ENCODE results near the gene RAB6B. TPM values are rescaled to one million over a fixed set of nuclear protein-coding genes. Genes with fewer than 3 reads are reported as not detected.

Gene RAB6B
- total RNA-seq, 1 donor: 0.27 TPM

DNA sequence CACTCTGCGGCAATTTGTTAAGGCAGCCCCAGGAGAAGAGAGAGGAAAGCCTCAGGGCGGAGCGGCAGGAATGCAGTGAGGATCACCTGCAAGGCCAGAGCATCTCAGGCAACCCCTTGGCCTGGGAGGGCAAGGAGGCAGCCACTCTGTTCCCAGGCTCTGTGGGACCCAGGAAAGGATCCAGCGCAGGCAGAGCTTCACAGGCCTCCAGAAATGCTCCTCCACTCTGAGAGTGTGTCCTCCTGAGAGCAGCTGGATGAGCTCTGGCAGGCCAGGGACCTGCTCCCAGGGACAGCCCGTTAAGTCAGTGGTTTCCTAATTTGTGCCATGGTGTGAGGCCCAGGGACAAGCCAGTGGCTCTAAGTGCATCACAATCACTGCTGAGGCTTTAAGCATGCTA, 35.2 kb downstream of the RAB6B start:
- DNase-seq (ENCODE audit: low read depth in 2 of 3, low spot score in 2 of 3): no peak

- DNase-seq (ENCODE audit: low read depth in 2 of 3, low spot score in 2 of 3): no peak
Observed at GRCh38 chr3:133859381-133860234, 36.1 kb downstream of the RAB6B start.

DNA sequence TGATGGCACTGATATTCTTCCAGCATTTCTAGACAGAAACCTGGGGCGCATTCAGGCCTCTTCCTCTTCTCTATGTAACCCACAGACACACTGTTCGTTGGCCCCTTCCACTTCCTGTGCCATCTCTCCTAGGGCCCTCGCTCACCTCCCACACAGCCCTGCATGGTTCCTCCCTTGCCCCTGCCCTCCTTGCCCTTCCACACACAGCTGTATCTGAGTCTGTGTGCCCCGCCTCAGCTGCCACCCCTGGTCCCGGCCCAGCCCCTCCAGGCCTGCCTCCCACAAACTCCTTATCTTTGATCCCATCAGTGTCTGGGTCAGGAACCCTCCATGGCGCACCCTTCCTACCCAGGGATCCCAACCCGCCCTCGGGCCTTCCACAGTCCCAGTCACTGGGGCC, 37.9 kb downstream of the RAB6B start:
- no peak for DNase-seq (ENCODE audit: low read depth in 2 of 3, low spot score in 2 of 3)

GRCh38 chr3:133856316-133856715, 39.4 kb downstream of the RAB6B start:
- no peak for DNase-seq (ENCODE audit: low read depth in 2 of 3, low spot score in 2 of 3)

DNA sequence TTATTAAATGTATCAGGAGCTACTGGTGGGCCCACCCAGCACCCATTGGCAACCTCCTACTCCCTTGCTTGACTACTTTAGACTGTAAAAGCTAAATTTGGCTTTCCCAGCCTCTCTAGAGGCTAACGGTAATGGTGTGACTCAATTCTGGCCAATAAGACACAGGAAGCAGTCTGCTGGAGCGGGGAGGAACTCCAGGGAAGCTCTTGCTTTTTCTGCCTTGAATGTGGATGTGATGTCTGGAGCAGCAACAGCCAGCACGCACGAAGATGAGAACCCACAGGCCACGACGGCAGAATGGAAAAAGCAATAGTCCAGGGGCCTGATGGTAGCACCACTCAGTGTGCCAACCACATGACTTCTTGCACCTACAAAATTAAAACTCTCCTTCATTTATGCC, 39.9 kb downstream of the RAB6B start:
- DNase-seq (ENCODE audit: low read depth in 2 of 3, low spot score in 2 of 3): no peak

DNA sequence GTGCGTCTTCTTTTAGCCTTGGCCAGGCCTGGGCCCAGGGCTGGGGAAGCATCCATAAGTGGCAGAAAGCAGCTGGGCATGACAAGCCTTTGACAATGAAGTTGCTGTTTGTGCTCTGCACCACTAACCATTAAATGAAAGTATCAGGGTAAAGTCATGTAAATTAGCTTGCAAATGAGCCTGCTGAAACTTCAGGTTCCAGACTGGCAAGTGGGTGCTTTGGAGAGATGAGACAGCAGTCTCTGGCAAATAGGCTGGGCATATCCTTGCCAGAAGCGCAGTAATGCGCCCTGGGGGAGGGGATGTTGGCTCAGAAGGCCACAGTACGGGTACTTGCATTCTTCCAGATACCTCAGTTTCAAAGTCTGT, 40.7 kb downstream of the RAB6B start:
- no peak for DNase-seq (ENCODE audit: low read depth in 2 of 3, low spot score in 2 of 3)

DNA sequence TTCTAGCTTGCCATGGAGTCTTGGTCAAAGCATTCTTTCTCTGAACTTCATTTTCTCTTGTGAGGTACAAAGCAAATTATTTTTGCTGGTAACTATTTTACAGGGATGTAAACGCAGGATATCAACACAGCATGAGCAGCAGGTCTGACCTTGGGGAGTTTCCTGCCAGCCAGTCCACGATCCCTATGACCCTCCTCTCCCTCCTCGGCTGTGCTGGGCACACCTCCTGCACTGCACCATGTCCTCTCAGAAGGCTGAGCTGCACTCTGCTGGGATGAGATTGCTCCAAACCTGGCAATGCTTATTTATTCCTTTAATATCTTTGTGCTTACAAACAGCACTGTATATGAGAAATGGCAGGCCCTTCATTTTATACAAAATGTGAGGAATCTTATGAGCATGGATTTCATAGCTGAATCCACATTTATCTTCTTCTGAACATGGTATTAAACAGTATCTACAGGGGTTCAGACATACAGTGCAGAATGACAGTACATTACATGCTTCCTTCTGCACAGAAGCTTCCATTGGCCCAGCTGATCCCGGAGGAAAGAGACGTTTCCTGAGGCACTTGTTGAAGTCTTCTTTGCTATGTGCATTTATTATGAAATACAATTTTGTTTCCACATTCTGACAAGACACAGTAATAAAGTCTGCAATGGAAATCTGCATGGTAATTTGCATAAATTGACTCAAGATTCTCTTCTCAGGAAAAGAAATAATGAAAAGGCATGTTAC, 41.2 kb downstream of the RAB6B start:
- DNase-seq (ENCODE audit: low read depth in 2 of 3, low spot score in 2 of 3): no peak

DNA sequence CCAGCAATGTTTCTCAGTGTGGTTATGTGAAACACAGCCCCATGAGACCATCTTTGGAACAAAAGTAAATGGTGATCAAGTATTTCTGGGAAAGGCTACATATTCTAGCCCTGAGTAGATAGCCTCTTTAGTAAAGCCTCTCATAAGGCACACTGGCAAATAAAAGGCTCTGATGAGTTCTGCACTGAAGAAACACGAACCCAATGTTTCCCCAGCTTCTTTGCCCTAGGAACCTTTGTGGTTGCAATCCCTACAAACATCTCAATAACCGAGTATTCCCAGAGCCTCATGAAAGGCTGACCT, 41.8 kb downstream of the RAB6B start:
- no peak for DNase-seq (ENCODE audit: low read depth in 2 of 3, low spot score in 2 of 3)

DNA sequence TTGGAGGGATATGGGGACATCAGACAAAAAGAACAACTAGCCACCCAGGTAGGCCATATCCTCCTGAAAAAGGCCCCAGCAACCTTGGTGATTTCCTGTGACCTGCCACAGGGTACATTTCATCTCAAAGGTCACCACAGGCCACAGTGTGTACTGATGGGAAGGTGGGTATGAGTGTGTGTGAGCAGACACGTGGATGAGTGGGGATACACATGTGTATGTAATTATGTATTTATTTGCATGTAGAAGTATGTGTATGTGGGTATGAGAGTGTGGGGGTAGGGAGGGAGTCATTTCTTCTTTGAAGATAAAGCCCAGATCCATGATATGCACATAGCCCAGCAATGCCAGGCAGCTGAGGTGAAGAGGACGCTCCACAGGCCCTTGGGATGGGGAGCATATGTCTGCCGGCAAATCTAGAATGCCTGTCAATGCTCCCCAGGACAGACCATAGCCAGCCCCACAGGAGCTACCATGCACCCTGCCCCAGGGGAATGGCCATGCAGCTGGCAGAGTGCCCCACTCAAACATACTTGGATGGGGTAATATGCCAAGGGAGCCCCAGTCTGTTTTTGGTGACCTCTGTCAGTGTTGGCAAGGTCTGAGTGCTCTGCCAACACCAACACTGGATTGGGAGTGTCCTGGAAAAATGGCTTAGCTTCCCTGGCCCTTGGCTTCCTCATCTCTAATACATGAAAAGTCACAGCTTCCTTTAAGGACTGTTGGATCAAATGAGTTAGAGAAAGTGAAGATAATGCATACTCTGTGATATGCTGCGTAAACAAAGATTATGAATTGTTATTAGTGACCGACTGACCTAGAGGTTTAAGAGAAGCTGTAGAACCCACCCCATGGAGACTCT, 42.4 kb downstream of the RAB6B start:
- no peak for DNase-seq (ENCODE audit: low read depth in 2 of 3, low spot score in 2 of 3)

- no peak for DNase-seq (ENCODE audit: low read depth in 2 of 3, low spot score in 2 of 3)
Observed at GRCh38 chr3:133851931-133852330, 43.8 kb downstream of the RAB6B start.

DNA sequence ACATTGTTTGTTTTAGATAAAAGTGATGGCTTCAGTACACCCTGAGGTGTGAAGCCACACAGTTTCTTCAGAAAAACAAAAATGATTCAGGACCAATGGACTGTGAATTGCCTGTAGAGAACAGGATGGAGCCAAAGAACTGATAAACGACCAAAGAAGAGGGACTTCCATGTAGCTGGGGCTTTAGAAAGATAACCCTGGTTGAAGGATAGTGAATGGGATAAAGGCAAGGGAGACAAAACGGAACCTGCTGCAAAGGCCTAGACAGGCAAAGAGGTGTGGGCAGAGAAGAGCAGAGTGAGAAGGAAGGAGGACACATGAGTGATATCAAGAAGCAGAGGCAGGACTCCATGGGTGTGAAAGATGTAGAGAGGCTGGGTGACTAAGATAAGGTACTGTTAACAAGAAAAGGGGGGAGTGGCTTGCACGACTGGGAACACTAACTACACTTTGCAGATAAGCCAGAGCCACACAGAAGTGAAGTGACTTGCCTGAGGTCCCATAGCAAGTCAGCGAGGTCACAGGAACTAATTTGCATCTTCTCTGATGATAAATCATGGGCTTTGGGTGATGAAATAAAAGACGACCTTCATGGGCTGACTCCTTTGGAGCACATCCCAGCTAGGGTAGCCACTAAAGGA, 44.3 kb downstream of the RAB6B start:
- peak in 1 of 3 donors; percentile 14 for DNase-seq (ENCODE audit: low read depth in 2 of 3, low spot score in 2 of 3)

DNA sequence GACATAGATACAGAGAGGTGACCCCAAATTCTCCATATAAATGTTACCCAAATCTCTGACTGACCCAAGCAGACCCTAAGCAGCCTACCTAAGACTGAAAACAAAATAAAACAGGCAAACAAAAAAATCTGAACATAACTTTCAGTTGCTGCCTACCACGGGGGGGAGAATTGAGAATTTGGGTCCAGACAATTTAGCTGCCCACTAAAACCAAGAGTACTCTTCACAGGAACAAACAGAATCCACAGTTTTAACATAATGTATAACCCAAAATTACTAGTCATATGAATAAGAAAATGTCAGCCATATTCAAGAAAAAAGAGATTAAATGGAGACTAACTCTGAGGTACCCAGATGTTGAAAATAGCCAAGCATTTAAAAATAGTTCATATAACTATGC, 45.6 kb downstream of the RAB6B start:
- DNase-seq (ENCODE audit: low read depth in 2 of 3, low spot score in 2 of 3): no peak

- no peak for DNase-seq (ENCODE audit: low read depth in 2 of 3, low spot score in 2 of 3)
Observed at GRCh38 chr3:133849346-133849745, 46.3 kb downstream of the RAB6B start.

- DNase-seq (ENCODE audit: low read depth in 2 of 3, low spot score in 2 of 3): no peak
Observed at GRCh38 chr3:133845127-133845526, 50.6 kb downstream of the RAB6B start.

DNA sequence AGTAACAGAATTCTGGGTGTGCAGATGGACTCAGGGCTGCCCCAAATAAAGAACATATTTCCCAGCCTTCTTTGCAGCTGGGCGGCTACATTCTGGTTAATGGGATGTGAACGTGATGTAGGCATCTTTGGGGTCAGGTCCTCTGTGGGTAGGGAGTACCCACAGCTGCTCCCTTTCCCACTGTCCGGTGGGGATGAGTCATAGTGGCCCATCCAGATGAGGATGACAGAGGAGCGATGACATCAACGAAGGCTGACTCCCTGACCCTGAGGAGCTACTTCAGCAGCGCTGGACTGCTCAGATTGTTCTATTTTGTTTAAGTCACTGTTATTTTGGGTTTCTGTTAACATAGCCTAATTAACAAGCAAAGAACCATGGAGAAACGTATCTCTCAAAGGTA, 52.0 kb downstream of the RAB6B start:
- DNase-seq (ENCODE audit: low read depth in 2 of 3, low spot score in 2 of 3): no peak

- no peak for DNase-seq (ENCODE audit: low read depth in 2 of 3, low spot score in 2 of 3)
Observed at GRCh38 chr3:133842158-133842557, 53.5 kb downstream of the RAB6B start.

DNA sequence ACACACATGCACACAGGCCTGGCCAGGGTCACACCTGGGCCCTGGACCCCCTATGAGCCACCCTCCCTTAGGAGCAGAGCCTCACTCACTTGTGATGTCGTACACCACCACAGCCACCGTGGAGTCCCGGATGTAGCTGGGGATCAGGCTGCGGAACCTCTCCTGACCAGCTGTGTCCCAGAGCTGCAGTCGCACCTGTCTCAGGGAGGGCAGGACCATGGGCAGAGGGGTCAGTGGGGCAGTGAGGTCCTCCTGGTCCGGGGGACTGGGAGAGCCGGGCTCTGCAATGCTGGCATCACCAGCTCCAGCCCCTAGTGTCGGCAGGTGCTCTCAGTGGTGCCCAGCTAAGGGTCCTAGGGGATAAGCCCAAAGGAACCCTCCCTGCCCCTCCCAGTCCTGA, 54.5 kb downstream of the RAB6B start:
- DNase-seq (ENCODE audit: low read depth in 2 of 3, low spot score in 2 of 3): no peak

DNA sequence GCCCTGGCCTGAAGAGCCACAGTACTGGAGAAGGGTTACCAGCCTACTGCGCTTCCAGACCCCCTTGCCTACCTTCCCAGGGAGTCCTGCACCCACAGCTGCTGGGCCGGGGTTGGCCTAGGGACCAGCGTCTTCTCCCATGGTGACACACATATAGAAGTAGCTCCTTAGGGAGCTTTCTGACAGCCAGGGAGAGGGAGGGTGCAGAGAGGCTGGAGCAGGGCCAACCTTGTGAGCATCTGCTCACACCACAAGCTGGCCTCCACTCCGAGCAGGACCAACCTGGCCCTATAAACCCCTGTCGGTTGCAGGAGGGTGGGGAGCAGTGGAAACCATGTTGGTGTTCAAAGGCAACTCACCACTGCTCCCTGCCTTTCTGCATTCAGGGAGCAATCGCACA, 54.9 kb downstream of the RAB6B start:
- no peak for DNase-seq (ENCODE audit: low read depth in 2 of 3, low spot score in 2 of 3)

DNA sequence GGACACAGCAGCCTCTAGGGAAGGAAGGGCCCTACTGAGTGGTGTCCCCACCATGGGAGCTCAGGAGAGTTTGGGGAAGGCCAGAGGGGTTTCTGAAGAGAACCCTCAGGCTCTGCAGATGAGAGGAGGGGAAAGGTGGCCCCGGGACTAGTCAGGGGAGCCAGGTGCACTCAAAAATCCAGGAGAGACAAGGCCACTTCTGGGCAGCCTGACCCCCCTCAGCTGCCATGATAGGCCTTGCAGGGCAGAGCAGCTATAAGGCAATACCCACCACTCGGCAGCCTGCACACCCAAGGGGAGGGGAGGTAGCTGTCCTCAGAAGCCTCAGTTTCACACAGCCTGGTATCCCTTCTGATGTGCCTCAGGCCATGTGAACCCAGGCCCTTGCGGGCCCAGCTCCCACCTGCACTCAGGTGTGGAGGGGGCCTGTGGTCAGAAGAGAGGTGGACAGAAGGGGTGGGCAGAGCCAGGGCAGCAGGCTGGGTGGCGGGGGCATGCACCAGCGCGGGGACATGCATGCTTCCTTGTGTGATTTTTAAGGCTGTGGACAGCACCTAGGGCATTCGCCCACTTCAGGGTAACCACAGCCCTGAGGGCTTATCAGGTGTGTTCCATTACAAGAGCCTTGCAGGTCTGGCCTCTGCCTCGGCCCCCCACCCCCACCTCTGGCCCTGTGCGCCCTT, 55.5 kb downstream of the RAB6B start:
- DNase-seq (ENCODE audit: low read depth in 2 of 3, low spot score in 2 of 3): no peak

All from hematopoietic multipotent progenitor cell (in vitro differentiated cells).